HG03575 (cell line): ENCODE data around the gene ZNF611.
"Not testable (repeated sequence)": the region's sequence is repeated elsewhere in the genome, so short reads cannot be mapped to it uniquely, and the experiment has no call there.

Experiments
- ATAC-seq: cut with Tn5 transposase; IDR thresholded peaks from one replicate; pipeline ENCODE4 v1.9.1; 2021; ENCODE audit not compliant: unreplicated experiment, insufficient number of reproducible peaks, low FRiP score; ENCODE audit errors: extremely low read depth

Gene ZNF611

GRCh38 chr19:52722062-52723003 lies 12.5 kb downstream of the ZNF611 start:
- ATAC-seq = no peak

- not testable (repeated sequence) for ATAC-seq
Measured at GRCh38 chr19:52720541-52720940, 14.3 kb downstream of the ZNF611 start.

DNA sequence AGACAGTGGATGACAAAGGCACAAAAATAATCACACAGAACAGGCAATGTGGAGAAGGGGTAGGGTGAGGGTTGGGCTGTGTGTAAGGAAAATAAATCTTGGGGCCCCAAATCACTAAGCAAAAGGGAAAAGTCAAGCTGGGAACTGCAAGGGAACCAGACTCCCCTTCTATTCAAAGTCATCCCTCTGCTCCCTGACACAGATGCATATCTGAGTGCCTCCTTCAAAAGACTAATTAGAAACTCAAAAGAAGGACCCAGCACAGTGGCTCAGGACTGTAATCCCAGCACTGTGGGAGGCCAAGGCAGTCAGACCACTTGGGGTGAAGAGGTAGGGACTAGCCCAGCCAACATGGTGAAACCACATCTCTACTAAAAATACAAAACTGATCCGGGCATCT lies 18.3 kb downstream of the ZNF611 start:
- ATAC-seq = no peak

DNA sequence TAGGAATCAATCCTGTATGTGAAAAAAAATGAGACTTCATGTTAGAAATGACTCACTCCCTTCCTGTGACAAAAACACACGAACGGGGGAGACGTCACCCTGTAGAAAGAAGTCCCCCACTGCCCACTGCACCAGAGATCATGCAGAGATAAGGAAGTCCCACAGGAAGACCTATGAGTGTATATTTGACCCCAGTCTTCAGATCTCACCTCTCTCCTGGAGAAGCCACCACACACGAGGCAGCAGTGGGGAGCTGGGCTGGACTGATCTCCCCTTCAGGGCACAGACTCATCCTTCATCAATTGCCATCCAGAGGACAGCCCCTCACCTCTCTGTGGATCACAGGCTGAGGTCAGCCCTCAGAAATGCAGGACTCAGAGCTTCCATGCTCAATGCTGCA lies 18.9 kb downstream of the ZNF611 start:
- not testable (repeated sequence) for ATAC-seq

GRCh38 chr19:52715330-52715729 lies 19.5 kb downstream of the ZNF611 start:
- not testable (repeated sequence) for ATAC-seq

DNA sequence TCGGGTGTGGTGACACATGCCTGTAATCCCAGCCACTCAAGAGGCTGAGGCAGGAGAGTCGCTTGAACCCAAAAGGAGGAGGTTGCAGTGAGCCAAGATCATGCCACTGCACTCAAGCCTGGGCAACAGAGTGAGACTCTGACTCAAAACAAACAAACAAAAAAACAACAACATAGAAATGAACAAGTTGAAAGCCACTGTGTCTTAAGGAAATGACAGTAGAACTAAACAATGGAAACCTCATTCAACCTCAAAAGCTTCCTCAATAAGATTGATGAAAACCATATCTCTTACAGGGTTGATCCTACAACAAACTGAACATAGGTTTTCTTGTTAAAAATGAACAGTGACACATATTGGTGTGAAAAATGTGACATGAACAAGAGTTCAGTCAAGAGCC lies 21.8 kb downstream of the ZNF611 start:
- not testable (repeated sequence) for ATAC-seq

GRCh38 chr19:52711661-52712060 lies 23.2 kb downstream of the ZNF611 start:
- ATAC-seq = not testable (repeated sequence)

GRCh38 chr19:52710538-52710937 lies 24.3 kb downstream of the ZNF611 start:
- no peak for ATAC-seq

DNA sequence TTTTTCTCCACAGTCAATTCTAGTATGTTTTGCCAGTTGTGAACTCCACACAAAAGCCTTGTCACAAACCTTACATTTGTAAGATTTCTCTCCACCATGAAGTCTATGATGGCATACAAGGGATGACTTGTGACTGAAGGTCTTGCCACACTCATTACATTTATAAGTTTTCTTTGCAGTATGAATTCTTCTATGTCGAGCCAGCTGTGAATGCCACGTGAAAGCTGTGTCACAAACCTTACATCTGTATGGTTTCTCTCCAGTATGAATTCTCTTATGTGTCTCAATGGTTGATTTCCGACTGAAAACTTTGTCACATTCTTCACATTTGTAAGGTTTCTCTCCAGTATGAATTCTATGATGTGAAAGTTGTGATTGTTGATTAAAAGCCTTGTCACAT lies 29.2 kb downstream of the ZNF611 start:
- ATAC-seq = not testable (repeated sequence)

GRCh38 chr19:52703917-52704316 lies 30.9 kb downstream of the ZNF611 start:
- ATAC-seq = no peak

DNA sequence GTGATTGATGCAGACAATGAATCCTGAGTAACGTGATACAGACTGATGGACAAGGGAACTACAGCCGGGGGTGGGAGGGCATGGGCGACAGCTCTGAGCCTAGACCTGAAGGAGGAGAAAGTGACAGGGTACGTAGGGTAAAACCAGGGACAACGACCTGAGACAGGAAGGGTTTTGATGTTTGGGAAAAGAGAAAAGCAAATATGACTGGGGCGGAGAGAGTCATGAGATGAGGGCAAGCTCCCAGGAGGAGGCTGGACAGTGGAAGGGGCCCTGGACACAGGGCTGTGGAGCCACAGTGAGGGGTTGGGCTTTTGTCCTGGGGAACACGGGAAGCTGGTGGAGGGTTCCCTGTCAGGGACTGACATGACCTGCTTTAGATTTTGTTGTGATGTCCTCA lies 34.2 kb downstream of the ZNF611 start:
- no peak for ATAC-seq

DNA sequence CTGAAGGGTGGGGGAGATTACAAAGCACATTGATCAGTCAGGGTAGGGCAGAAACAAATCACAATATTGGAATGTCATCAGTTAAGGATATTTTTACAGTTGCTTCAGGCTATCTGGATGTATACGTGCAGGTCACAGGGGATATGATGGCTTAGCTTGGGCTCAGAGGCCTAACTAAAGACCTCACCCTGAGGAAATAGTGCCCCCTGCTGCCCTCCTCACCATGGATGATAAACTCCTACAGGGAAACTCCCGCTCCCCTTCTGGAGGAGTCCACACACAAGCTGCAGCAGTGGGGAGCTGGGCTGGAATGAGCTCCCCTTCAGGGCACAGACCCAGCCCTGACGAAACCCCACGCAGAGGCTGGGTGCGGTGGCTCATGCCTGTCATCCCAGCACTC lies 35.3 kb downstream of the ZNF611 start:
- not testable (repeated sequence) for ATAC-seq

GRCh38 chr19:52695996-52696395 lies 38.8 kb downstream of the ZNF611 start:
- ATAC-seq = no peak

DNA sequence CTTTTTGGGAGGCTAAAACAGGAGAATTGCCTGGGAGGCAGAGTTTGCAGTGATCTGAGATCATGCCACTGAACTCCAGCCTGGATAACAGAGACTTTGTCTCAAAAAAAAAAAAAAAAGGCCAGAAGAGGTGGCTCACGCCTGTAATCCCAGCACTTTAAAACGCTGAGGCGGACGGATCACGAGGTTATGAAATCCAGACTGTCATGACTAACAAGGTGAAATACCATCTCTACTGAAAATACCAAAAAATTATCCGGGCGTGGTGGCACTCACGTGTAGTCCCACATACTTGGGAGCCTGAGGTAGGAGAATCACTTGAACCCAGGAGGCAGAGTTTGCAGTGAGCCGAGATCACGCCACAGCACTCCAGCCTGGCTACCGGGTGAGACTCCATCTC lies 39.9 kb downstream of the ZNF611 start:
- ATAC-seq = no peak

DNA sequence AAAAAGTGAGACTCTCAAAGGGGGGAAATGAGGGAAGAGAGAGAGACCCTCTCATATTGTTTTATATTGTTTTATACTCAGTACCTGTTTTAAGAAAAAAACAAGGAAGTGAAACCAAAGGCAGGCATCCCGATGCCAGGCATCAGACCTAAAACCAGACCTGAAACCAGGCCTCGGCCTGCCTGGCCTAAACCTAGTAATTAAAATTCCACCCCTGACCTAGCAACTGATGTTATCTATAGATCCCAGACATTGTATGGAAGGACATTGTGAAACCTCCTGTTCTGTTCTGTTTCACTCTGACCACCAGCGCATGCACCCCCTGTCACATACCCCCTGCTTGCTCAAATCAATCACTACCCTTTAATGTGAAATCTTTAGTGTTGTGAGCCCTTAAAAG lies 40.6 kb downstream of the ZNF611 start:
- ATAC-seq = not testable (repeated sequence)

DNA sequence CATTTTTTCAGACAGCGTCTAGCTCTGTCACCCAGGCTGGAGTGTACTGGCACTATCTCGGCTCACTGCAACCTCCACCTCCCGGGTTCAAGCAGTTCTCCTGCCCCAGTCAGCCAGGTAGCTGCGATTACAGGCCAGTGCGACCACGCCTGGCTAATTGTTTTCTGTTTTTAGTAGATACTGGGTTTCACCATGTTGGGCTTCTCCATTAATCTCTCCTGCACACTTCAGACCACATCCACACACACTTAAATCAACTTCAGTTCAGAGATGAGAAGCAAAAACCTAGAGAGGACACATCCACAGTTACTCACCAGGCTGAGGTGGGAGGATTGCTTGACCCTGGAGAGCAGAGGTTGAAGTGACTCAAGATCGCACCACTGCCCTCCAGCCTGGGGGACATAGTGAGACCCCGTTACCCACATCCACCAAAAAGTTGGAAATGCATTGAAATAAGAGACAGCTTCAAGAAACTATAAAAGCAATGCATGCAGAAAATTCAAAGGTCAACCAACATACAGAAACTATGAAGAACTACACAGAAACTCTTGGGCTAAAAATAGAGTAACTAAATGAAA lies 42.3 kb downstream of the ZNF611 start:
- ATAC-seq = no peak

DNA sequence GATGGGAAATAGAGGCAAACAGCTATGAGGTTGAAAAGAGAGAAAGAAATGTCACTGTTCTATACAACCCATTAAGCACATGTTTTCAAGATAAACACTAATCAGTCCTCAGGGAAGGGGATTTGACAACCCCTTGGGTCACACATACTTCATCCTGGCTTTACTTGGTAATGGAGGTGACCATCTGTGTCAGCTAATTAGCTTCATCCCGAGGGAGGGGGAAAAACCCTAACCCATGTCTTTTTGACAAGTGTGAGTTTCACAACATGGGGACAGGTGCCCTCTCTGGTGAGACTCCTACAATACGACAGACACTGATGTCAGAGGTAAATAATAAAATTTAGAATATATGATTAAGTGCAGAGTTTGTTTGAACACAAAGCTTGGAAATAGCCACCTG lies 43.1 kb downstream of the ZNF611 start:
- no peak for ATAC-seq

GRCh38 chr19:52691215-52691610 lies 43.6 kb downstream of the ZNF611 start:
- no peak for ATAC-seq

DNA sequence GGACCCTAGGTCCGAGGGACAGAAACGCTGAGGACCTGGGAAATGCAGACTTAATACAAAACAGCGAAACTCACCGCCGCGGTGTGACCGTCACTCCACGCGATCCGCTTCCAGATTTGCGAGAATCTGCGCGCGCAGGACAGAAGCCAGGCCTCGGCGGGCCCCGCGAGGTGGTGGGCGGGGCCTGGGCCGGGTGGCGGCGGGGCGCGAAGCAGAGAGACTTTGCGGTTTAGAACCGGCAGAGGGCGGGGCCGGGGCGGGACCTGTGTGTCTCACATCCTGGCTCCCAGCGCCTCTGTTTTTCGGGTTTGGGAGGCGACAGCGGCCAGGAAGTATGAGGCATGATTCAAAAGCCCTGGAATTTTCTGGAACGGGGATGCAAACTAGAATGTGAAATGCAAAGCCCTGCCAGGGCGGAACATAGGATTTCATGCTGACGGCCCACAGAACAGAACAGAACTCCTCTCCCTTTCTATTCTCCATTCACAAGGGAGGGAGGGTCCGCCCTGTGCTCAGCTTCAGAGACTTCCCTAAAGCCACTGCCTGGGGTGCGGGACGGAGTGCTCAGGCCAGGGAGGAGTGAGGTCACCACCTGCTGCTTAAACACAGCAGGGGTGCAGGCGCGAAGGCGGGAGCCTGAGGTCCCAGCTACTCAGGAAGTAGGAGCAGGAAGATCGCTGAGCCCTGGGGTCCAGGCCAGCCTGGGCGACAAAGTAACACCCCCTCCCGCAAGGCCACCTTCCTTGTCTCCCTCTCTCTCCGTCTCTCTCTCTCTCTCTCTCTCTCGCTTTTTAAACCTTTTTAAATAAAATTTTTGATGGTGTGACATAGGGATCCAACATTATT lies 44.3 kb downstream of the ZNF611 start:
- no peak for ATAC-seq
